GM10248 (cell line): ENCODE results near the gene DSP.

Source experiments
- CTCF ChIA-PET: fragments of 300-600 bp; sonication (Branson Sonifier 250); formaldehyde crosslinking; extraction: SDS; loops from one replicate; lab custom pipeline; 2021; ENCODE audit warnings: antibody characterized with exemption; lab: Yijun Ruan, JAX
- POLR2A ChIA-PET: fragments of 350-650 bp; sonication (Branson Sonifier 250); formaldehyde crosslinking; extraction: SDS; loops from one replicate; lab custom pipeline; 2020; ENCODE audit warnings: antibody characterized with exemption; lab: Yijun Ruan, JAX
- DNase-seq: peaks from one replicate; pipeline ENCODE4 v3.0.0; 2012; ENCODE audit errors: extremely low spot score
- CTCF ChIP-seq: IDR thresholded peaks from 2 replicates; pipeline ENCODE4 v1.5.1; 2012; ENCODE audit warnings: mild to moderate bottlenecking, low read depth; ENCODE audit errors: extremely low read depth, missing control alignments, control extremely low read depth

The DSP gene

GRCh38 chr6:7561153-7561964 is 19.9 kb downstream of the DSP start:
- ChIA-PET CTCF (interaction anchor here (1.2 kb wide), 1 partner anchor 20 kb away, joined by 3 read pairs; no protein-coding TSS in a partner anchor), POLR2A (no interaction called here)
- no peak for DNase-seq
- no peak for TF ChIP-seq CTCF

GRCh38 chr6:7562769-7563168 is 21.3 kb downstream of the DSP start:
- POLR2A ChIA-PET: no interaction called here

GRCh38 chr6:7566107-7566506 is 24.6 kb downstream of the DSP start:
- no peak for TF ChIP-seq CTCF
- no peak for DNase-seq
- ChIA-PET CTCF (interaction anchor here (1.4 kb wide), 1 partner anchor 17 kb away, joined by 3 read pairs; no protein-coding TSS in a partner anchor), POLR2A (no interaction called here)

More at GRCh38 chr6:7562769-7563168, 21.3 kb downstream of the DSP start:
- no peak for DNase-seq
- CTCF ChIA-PET: no interaction called here
- TF ChIP-seq CTCF: no peak

DNA sequence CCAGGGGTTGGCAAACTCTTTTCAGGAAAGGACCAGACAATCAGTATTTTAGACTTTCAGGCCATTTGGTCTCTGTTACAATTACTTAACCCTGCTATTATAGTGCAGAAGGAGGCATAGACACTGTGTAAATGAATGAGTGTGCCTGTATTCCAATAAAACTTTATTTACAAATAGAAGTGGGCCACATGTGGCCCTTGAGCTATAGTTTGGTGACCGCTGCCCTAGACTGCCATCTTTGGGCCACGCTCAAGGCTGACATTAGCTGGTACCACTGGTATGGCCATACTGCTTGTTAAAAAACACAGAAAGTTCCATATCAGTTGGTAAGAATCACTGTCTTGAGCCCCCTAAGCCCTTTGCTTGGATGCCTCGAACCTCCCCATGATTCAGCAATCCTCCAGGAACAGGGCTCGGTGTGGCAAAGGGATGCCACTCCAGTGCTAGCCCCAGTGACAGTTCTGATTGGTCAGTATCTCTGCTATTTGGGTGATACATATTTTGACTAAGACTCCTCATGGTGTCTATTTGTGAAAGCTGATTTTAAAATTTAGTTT is 25.2 kb downstream of the DSP start:
- POLR2A ChIA-PET: no interaction called here
- DNase-seq: no peak
- no peak for TF ChIP-seq CTCF
- CTCF ChIA-PET: interaction anchor here (1.4 kb wide), 1 partner anchor 17 kb away, joined by 3 read pairs; no protein-coding TSS in a partner anchor

GRCh38 chr6:7568021-7568420 is 26.6 kb downstream of the DSP start:
- no peak for TF ChIP-seq CTCF
- POLR2A ChIA-PET: no interaction called here
- DNase-seq: no peak
- CTCF ChIA-PET: interaction anchor here (1.2 to 1.3 kb wide), 2 partner anchors 13 to 22 kb away, joined by 3 read pairs; partner anchors contain the start of gene SNRNP48

DNA sequence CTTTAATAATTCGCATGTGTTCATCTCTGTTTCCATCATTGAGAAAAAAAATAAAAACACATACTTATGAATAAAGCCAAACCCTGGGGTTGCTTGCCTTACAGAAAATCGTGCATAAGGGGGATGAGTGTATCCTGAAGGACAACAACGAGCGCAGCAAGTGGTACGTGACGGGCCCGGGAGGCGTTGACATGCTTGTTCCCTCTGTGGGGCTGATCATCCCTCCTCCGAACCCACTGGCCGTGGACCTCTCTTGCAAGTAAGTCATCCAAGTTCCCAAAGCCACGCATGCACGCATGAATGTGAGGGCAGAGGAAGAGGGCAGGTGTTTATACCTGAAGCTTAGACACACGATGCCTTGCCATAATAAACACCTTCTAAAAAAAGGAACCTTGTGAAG is 27.6 kb downstream of the DSP start:
- CTCF ChIA-PET: interaction anchor here (1.2 to 1.3 kb wide), 2 partner anchors 14 to 21 kb away, joined by 3 read pairs; partner anchors contain the start of gene SNRNP48
- POLR2A ChIA-PET: no interaction called here
- no peak for DNase-seq
- no peak for TF ChIP-seq CTCF
